GM12891 (cell line): ENCODE data around the gene ATG10.

Experiments
- POLR2A ChIP-seq: IDR thresholded peaks from 2 replicates; pipeline ENCODE4 v1.6.1; 2011; ENCODE audit warnings: low read depth, low read length, control low read depth
- POLR2AphosphoS5 ChIP-seq: IDR thresholded peaks from 2 replicates; pipeline ENCODE4 v1.6.1; 2011; ENCODE audit warnings: low read depth, low read length, control low read depth

GRCh38 chr5:82169892-82170291 is 198.1 kb downstream of the ATG10 start:
- TF ChIP-seq POLR2A (no peak), POLR2AphosphoS5 (no peak)
